ENCODE results near the gene CDH24.
"Not testable (repeated sequence)": the region's sequence is repeated elsewhere in the genome, so short reads cannot be mapped to it uniquely, and the experiment has no call there.

CDH24 gene

DNA sequence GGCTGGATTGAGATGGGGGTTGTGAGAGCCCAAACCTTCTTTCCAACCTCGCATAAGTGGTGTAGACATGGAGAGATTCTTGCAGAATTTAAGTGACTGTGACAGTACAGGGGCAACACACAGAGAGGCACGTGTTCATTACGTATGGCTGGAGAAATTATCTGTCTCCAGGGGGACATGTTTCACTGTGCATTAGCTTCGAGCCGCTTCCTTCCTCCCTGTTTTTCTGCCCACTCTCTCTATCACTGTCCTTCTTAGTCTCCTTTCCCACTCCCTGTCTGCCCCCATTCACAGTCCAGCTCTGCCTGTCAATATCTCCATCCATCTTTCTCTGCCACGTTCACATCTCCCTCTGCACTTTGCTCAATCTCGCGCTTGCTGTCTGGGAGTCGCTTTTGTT, 35.9 kb downstream of the CDH24 start:
- DNase-seq (ENCODE audit: low spot score), result no peak

- no peak for DNase-seq (ENCODE audit: low spot score)
These were observed 36.9 kb downstream of the CDH24 start for GRCh38 chr14:23020143-23021128.

DNA sequence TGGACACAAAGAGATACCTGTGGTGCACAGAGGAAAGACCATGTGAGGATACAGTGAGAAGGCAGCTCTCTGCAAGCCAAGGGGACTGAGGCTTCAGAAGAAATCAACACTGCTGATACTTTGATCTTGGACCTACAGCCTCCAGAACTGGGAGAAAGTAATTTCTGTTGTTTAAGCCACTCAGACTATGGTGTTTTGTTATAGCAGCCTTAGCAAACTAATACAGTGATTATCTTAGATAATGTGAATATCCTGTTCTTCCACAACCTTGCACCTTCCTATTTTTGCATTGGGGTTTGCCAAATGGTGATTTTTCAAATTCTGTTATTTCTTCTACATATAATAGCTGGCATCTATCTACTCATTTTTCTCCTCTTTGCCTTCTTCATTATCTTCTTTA, 39.2 kb downstream of the CDH24 start:
- DNase-seq (ENCODE audit: low spot score), result no peak

DNA sequence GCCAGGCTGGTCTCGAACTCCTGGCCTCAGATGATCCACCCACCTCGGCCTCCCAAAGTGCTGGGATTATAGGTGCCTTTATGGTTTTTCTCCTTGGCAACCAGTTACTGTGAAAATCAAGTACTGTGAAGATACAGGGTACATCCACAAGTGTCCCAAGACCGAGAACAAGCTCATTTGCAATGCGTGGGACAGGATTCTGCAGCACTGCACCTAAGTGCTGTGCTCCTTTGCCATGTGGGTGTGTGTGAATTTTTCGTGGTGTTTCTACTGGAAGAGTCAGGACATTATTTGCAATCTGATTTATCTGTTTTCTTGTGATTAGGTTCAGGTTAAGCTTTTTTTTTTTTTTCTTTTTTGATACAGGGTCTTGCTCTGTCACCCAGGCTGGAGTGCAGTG, 40.2 kb downstream of the CDH24 start:
- no peak for DNase-seq (ENCODE audit: low spot score)

GRCh38 chr14:23015618-23016017, 41.7 kb downstream of the CDH24 start:
- no peak for DNase-seq (ENCODE audit: low spot score)

DNA sequence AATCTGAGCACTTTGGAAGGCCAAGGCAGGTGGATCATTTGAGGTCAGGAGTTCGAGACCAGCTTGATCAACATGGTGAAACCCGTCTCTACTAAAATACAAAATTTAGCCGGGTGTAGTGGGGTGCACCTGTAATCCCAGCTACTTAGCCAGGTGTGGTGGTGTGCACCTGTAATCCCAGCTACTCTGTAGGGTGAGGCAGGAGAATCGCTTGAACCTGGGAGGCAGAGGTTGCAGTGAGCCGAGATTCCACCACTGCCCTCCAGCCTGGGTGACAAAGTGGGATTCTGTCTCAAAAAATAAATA, 43.6 kb downstream of the CDH24 start:
- not testable (repeated sequence) for DNase-seq (ENCODE audit: low spot score)

- no peak for DNase-seq (ENCODE audit: low spot score)
These were observed 44.1 kb downstream of the CDH24 start for GRCh38 chr14:23013054-23013748.

DNA sequence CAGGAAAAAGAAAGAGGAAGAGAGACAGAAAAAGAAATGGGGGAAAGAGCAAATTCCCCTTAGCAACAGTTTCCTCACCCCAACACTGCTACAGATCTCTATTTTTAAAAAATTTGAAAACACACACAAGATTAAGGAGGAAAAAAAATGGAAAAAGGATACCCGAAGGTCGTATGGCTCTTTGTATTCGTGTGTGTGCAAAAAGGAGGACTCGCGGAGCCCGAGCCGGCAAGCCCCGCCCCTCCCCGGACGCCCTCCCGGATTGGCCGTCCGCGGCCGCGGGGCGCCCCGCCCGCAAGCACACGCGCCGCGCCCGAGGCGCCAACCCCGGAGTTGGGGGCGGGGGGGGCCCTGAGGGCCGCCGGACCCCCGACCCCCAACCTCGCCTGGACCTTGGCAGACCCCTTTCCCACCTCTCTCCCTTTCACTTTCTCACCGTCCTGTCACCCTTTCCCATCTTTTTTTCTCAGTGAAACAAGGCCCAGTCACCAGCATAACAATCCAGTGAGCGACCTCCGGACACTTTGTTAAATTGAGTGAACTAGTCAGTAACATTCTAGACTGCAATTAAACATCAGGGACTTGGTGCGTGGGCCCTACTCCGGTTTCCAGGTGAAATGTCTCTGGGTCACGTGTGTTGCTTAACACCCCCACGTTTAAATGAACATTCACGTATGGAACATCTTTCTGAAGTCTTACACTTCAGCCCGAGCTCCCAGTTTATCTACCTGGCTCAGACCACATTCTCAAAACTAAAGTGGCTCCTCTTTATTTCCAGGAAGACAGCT, 47.2 kb downstream of the CDH24 start, which contains the start of gene C14orf93:
C14orf93 (minus strand) TSS at position 205 of the 788 bp plus-strand sequence. CDS start 11,120 bp downstream, outside the sequence.
- DNase-seq (ENCODE audit: low spot score), result peak; percentile 77

DNA sequence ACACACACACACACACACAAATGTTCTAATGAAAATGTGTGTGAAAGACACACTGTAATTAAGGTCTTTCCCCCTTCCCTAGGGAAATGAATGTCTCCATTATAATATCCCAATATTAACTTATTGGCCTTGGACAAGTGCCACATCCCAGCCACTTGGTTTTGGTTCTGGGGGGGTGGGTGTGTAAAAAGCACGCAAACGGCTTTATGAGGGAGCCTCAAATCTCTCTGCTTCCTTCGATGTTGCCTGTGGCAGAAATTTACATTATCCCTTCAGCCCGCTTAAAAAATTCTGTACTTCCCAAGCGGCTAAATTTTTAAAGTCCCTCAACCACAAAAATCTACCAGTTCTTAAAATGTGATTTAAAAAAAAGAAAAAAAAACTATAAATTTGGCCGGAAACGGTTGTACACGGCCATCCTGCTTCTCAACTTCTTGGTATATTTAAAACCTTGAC, 47.8 kb downstream of the CDH24 start:
- DNase-seq (ENCODE audit: low spot score), result no peak

DNA sequence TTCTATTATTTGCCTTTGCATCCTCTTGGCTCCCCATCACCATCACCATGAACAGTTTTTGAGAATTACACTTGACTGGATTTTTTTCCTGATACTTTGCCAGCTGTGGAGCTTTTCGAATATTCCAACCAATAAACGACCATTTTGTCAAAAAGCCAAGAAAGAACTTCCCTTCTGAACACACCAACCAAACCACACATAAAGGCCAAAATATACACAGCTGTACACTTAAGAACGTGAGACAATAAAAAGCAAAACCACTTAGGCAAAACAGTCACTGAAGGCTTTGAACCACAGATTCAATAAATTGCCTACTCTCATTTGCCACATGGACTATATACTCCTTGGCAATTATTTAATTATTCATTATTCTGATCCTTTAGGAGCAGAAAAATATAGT, 48.5 kb downstream of the CDH24 start:
- no peak for DNase-seq (ENCODE audit: low spot score)

DNA sequence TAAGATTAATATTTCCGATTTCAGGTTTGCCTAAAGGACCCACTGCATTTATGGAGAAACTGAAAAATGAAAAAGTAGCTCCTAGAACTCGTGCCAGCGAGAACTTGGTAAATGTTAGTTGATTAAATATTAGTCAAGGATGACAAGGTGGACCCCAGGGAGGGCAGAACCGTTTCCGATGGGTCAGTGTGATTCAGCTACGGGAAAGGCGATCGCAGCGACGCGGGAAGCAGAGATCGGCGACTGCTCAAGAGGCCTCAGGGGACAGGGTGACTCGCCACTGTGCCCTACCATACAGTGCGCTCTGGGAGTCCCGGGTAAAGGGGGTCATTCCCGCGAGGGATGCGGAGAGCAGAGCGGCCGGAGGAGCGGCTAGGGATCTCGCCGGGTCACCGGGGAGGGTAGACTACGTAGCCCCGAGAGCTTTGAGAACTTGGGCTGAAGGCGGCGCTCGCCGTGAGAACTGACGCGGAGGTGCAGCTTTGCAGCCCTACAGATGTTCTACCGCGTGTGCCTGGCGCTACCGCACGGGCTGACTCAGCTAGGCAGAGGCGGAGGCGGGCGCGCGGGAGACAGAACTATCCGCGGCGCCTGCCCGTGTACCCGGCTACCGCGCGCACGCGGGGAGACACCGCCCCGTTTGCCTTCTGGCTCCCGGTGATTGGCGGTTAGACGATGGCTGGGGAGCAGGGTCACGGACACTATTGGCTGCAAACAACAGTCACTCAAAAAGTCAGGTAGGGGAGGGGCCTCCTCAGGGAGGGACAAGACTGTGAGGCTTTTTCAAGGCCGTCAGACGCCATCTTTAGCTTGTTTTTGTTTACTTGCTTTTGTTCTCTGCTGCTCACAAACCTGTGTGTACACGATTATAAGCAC, 50.5 kb downstream of the CDH24 start:
- DNase-seq (ENCODE audit: low spot score), result peak; percentile 99

DNA sequence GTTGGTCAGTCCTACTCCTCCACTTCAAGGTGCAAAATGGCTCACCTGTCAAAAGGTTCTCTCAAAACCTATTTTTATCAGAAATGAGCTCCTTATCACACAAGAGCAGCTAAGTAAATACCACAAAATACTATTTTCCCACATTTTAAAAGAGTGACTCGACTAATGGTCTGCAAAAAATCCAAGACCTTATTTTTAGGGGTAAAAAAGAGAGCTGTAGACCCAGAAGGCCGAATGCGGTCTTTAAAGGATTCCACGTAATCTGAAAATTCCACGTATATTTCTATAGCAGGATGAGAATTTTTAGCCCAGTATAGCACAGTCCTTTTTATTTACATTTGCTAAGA, 51.2 kb downstream of the CDH24 start:
- DNase-seq (ENCODE audit: low spot score), result no peak

- no peak for DNase-seq (ENCODE audit: low spot score)
These were observed 51.7 kb downstream of the CDH24 start for GRCh38 chr14:23005451-23006187.

DNA sequence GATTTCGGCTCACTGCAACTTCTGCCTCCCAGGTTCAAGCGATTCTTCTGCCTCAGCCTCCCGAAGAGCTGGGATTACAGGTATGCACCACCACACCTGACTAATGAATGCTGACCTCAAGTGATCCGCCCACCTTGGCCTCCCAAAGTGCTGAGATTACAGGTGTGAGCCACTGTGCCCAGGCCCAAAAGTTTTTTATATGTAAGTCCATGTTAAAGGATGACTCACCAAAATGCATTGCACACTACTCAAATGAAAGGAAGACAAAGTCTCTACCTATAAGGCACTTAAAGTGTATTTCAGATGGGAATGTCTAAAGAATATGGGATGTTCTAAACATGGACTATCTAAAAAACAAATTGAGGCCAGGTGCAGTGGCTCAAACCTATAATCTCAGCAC, 53.0 kb downstream of the CDH24 start:
- DNase-seq (ENCODE audit: low spot score), result not testable (repeated sequence)

- no peak for DNase-seq (ENCODE audit: low spot score)
These were observed 54.7 kb downstream of the CDH24 start for GRCh38 chr14:23002592-23002991.

DNA sequence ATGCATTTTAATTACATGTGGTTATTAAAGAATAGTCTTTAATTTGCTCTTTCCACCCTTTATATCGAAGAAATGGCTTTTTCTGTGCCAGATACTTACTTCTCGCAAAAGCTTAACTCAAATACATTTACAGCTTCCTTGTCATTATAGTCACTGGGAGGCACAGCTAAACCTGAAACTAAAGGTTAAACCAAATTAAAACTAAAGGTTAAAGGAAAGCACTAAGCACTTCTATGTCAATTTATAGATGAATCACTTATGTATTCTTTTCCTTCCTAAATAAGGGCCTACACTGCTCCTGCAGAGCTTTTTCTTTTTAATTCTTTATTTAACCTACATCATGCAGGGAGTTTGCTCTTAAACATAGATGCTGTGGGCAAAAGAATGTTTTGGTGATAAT, 56.5 kb downstream of the CDH24 start:
- no peak for DNase-seq (ENCODE audit: low spot score)

- DNase-seq (ENCODE audit: low spot score), result no peak
These were observed 58.8 kb downstream of the CDH24 start for GRCh38 chr14:22998329-22999012.

DNA sequence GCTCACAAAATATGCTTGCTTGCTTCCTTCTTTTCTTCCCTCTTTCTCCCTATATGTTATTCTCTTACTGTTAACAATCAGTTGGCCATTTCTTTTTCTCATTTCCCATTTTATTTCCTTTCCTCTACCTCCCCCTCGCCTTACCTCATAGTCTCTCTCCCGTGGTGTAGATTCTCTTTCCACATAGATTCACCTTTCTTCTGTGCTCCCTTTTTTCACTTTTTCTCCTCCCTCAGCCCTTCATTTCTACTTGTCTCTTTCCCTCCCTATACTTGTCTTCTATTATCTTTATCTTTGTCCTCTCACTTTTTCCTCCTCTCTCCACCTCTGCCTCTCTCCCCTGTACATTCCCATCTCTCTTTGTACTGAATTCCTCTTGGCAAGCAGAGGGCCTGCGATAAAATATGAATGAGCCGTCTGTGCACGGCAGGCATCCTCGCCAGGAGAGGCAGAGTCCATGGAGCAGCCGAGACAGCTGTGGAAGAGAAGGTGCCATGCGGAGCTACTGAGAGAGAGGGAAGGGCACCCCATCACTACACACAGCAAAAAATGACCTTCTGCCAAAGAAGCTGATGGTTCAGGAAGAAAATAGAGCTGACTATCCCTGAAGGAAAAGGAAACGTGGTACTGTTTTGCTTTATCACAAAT, 59.5 kb downstream of the CDH24 start:
- no peak for DNase-seq (ENCODE audit: low spot score)

Data from CD4-positive, alpha-beta T cell treated with Interleukin-2 at 100 ng/mL for 4 hours (primary cell).